Mesenchymal stem cell (in vitro differentiated cells and primary cell): ENCODE data around the gene RASSF5.

Experiments
- DNase-seq: peaks from one replicate; pipeline ENCODE4 v3.0.0-alpha.2; 2013
- H2AFZ ChIP-seq: one replicate; pipeline ENCODE4 v1.6.1; 2013; ENCODE audit warnings: low read depth, mild to moderate bottlenecking, control low read depth, inconsistent platforms, low read length, moderate library complexity
- H2AK5ac ChIP-seq: 2 replicates; pipeline ENCODE4 v1.6.1; 2013; ENCODE audit warnings: low read length, moderate library complexity, mild to moderate bottlenecking, inconsistent platforms; ENCODE audit not compliant: severe bottlenecking
- H2BK120ac ChIP-seq: one replicate; pipeline ENCODE4 v1.6.1; 2013; ENCODE audit warnings: low read depth, mild to moderate bottlenecking, inconsistent platforms, low read length, moderate library complexity
- H2BK12ac ChIP-seq, 2 experiments: one replicate each; pipeline ENCODE4 v1.6.1; 2013; ENCODE audit warnings: inconsistent platforms in 2 of 2, low read length in 2 of 2, mild to moderate bottlenecking in 2 of 2, moderate library complexity in 2 of 2, control low read depth in 1 of 2
- H2BK15ac ChIP-seq: one replicate; pipeline ENCODE4 v1.6.1; 2013; ENCODE audit warnings: mild to moderate bottlenecking, low read depth, inconsistent platforms; ENCODE audit not compliant: poor library complexity, severe bottlenecking
- H2BK5ac ChIP-seq: 2 replicates; pipeline ENCODE4 v1.6.1; 2013; ENCODE audit warnings: low read depth, mild to moderate bottlenecking, low read length, control low read depth, inconsistent platforms; ENCODE audit not compliant: poor library complexity, severe bottlenecking
- H3K14ac ChIP-seq, 2 experiments: one replicate each; pipeline ENCODE4 v1.6.1; 2013; ENCODE audit warnings: inconsistent platforms in 2 of 2, low read length in 2 of 2, control low read depth in 1 of 2, mild to moderate bottlenecking in 1 of 2, moderate library complexity in 1 of 2
- H3K18ac ChIP-seq, 2 experiments: one replicate each; pipeline ENCODE4 v1.6.1; 2013; ENCODE audit warnings: inconsistent platforms in 2 of 2, low read length in 2 of 2, control low read depth in 1 of 2, low read depth in 1 of 2, mild to moderate bottlenecking in 1 of 2
- H3K23ac ChIP-seq, 2 experiments: one replicate each; pipeline ENCODE4 v1.6.1; 2013; ENCODE audit warnings: inconsistent platforms in 2 of 2, low read length in 2 of 2, mild to moderate bottlenecking in 2 of 2, moderate library complexity in 2 of 2, control low read depth in 1 of 2
- H3K27ac ChIP-seq: 2 replicates; pipeline ENCODE4 v1.5.1; 2013; ENCODE audit warnings: mild to moderate bottlenecking, moderate library complexity, low read length, control low read depth, inconsistent platforms; ENCODE audit not compliant: poor library complexity, severe bottlenecking
- H3K27me3 ChIP-seq, 2 experiments: 2 replicates each; pipeline versions ENCODE4 v1.6.1 to v1.7.0; 2013; ENCODE audit warnings: low read length in 2 of 2, mild to moderate bottlenecking in 2 of 2, moderate library complexity in 2 of 2, control low read depth in 1 of 2, inconsistent platforms in 1 of 2; ENCODE audit not compliant: control insufficient read depth in 1 of 2, insufficient read depth in 1 of 2
- H3K36me3 ChIP-seq, 2 experiments: 2 replicates each; pipeline versions ENCODE4 v1.6.1 to v1.7.0; 2013; ENCODE audit warnings: low read length in 2 of 2, control low read depth in 1 of 2, inconsistent platforms in 1 of 2, low read depth in 1 of 2, mild to moderate bottlenecking in 1 of 2; ENCODE audit not compliant: insufficient read depth in 2 of 2, control insufficient read depth in 1 of 2
- H3K4ac ChIP-seq, 2 experiments: one replicate each; pipeline ENCODE4 v1.6.1; 2013; ENCODE audit warnings: inconsistent platforms in 2 of 2, low read length in 2 of 2, mild to moderate bottlenecking in 2 of 2, moderate library complexity in 2 of 2, control low read depth in 1 of 2, low read depth in 1 of 2
- H3K4me1 ChIP-seq: 2 replicates; pipeline ENCODE4 v1.6.1; 2013; ENCODE audit warnings: low read depth, low read length, control low read depth; ENCODE audit not compliant: control insufficient read depth, insufficient read depth
- H3K4me2 ChIP-seq: 2 replicates; pipeline ENCODE4 v1.6.1; 2013; ENCODE audit warnings: low read length, mild to moderate bottlenecking, inconsistent platforms; ENCODE audit not compliant: poor library complexity, severe bottlenecking
- H3K4me3 ChIP-seq, 2 experiments: 2 replicates each; pipeline versions ENCODE4 v1.5.1 to v1.7.0; 2013; ENCODE audit warnings: low read length in 2 of 2, mild to moderate bottlenecking in 2 of 2, control low read depth in 1 of 2, low read depth in 1 of 2; ENCODE audit not compliant: insufficient read depth in 1 of 2
- H3K79me1 ChIP-seq: replicated peaks from 2 replicates; pipeline ENCODE4 v1.6.1; 2013; ENCODE audit warnings: mild to moderate bottlenecking, control low read depth, low read length, inconsistent platforms; ENCODE audit not compliant: poor library complexity, severe bottlenecking
- H3K9ac ChIP-seq: 2 replicates; pipeline ENCODE4 v1.7.0; 2013; ENCODE audit warnings: mild to moderate bottlenecking, low read length, moderate library complexity
- H3K9me3 ChIP-seq: 2 replicates; pipeline ENCODE4 v1.7.0; 2013; ENCODE audit warnings: mild to moderate bottlenecking, low read length; ENCODE audit not compliant: control insufficient read depth
- H4K8ac ChIP-seq: one replicate; pipeline ENCODE4 v1.6.1; 2013; ENCODE audit warnings: inconsistent platforms, mild to moderate bottlenecking, low read length, moderate library complexity
- H4K91ac ChIP-seq: one replicate; pipeline ENCODE4 v1.6.1; 2013; ENCODE audit warnings: mild to moderate bottlenecking, low read length, inconsistent platforms
- WGBS: methylation state at CpG from one replicate; pipeline ENCODE4 v1.1.7; 2013; ENCODE audit warnings: mixed read lengths; 5-methylcytosine and 5-hydroxymethylcytosine counted together

Gene RASSF5

GRCh38 chr1:206600527-206600926 is 93.2 kb downstream of the RASSF5 start:
- Histone ChIP-seq H3K4me3 (no peak overlapping the region), H3K9ac (no peak overlapping the region)

GRCh38 chr1:206604861-206605260 is 97.5 kb downstream of the RASSF5 start:
- no peak for DNase-seq
- Histone ChIP-seq H3K9ac (no peak overlapping the region), H3K18ac (no peak overlapping the region), H2AK5ac (no peak overlapping the region), H3K79me1 (peaks cover 8% of the 10 kb centered on the region), H3K4me3 (no peak overlapping the region), H4K8ac (no peak overlapping the region), H2BK120ac (no peak overlapping the region), H2BK15ac (no peak overlapping the region), H3K23ac (no peak overlapping the region), H2BK12ac (no peak overlapping the region), H4K91ac (no peak overlapping the region), H3K27me3 (no peaks in the 10 kb centered on the region), H3K9me3 (no peaks in the 10 kb centered on the region), H2BK5ac (no peak overlapping the region), H3K27ac (no peak overlapping the region), H3K14ac (no peak overlapping the region), H3K4me2 (no peak overlapping the region), H3K4ac (no peak overlapping the region), H3K4me1 (no peaks in the 10 kb centered on the region), H3K36me3 (peaks cover 29 to 92% of the 10 kb centered on the region in 2 experiments), H2AFZ (no peak overlapping the region)
- 98% methylated on average over 4 of the region's 5 CpGs for WGBS

More at GRCh38 chr1:206600527-206600926, 93.2 kb downstream of the RASSF5 start:
- Histone ChIP-seq H3K4ac (no peak overlapping the region), H4K91ac (no peak overlapping the region), H3K4me1 (no peaks in the 10 kb centered on the region), H2AK5ac (no peak overlapping the region), H2AFZ (no peak overlapping the region), H4K8ac (no peak overlapping the region), H3K14ac (no peak overlapping the region), H3K79me1 (no peaks in the 10 kb centered on the region), H3K9me3 (no peaks in the 10 kb centered on the region), H2BK120ac (no peak overlapping the region), H3K18ac (no peak overlapping the region), H3K36me3 (peaks cover 47 to 93% of the 10 kb centered on the region in 2 experiments), H3K4me2 (no peak overlapping the region), H2BK12ac (no peak overlapping the region), H3K27me3 (no peaks in the 10 kb centered on the region), H3K27ac (no peak overlapping the region), H2BK15ac (no peak overlapping the region), H3K23ac (no peak overlapping the region), H2BK5ac (no peak overlapping the region)
- DNase-seq, result no peak
- 97% methylated on average over 3 of the region's 3 CpGs for WGBS

GRCh38 chr1:206606867-206607266 is 99.5 kb downstream of the RASSF5 start:
- Histone ChIP-seq H3K23ac (no peak overlapping the region), H3K36me3 (peaks cover 21 to 77% of the 10 kb centered on the region in 2 experiments), H2AK5ac (no peak overlapping the region), H2BK15ac (no peak overlapping the region), H3K4me1 (peaks cover 4% of the 10 kb centered on the region), H3K18ac (no peak overlapping the region), H3K14ac (no peak overlapping the region), H3K27ac (no peak overlapping the region), H4K8ac (no peak overlapping the region), H3K27me3 (no peaks in the 10 kb centered on the region), H3K4ac (no peak overlapping the region), H3K9ac (no peak overlapping the region), H4K91ac (no peak overlapping the region), H3K4me2 (no peak overlapping the region), H2BK5ac (no peak overlapping the region), H3K4me3 (no peak overlapping the region), H2AFZ (no peak overlapping the region), H3K9me3 (no peaks in the 10 kb centered on the region), H3K79me1 (peaks cover 17% of the 10 kb centered on the region), H2BK12ac (no peak overlapping the region), H2BK120ac (no peak overlapping the region)
- 29% methylated on average over 1 of the region's 3 CpGs for WGBS
- DNase-seq, result peak; percentile 56

DNA sequence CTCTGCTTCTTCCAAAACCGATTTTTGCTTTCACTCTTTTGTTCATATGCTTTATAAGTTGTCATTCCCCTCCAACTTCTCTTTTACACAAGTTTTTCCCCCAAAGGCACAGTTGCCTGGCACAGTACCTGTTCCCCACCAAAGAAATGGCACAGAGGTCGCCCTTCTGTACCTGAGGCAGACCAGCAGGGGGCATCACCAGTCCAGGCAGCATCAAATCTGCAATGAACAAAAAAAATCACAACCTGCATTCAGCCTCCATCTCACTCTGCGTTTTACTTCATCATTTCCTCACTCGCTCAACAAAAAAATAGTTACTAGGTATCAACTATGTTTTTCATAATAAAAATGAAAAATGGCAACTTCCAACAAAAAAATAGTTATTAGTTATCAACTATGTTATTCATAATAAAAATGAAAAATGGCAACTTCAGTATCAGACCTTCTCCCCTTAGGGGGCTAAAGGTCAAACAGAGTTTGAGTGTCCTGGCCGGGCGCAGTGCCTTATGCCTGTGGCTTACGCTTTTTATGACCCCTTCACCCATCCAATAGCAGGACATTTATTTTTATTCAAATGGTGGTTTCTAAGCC is 100.9 kb downstream of the RASSF5 start:
- no peak overlapping the region for H2BK120ac ChIP-seq
- H2BK5ac ChIP-seq, result no peak overlapping the region
- H4K91ac ChIP-seq, result no peak overlapping the region
- no peak overlapping the region for H2BK15ac ChIP-seq
- no peak overlapping the region for H3K27ac ChIP-seq
- H4K8ac ChIP-seq, result no peak overlapping the region
- no peak overlapping the region for H3K23ac ChIP-seq
- no peak overlapping the region for H2AK5ac ChIP-seq
- H3K4ac ChIP-seq, result no peak overlapping the region
- H3K4me2 ChIP-seq, result no peak overlapping the region
- no peaks in the 10 kb centered on the region for H3K27me3 ChIP-seq
- no peak overlapping the region for H3K9ac ChIP-seq
- H3K14ac ChIP-seq, result no peak overlapping the region
- H3K9me3 ChIP-seq, result no peaks in the 10 kb centered on the region
- H3K18ac ChIP-seq, result no peak overlapping the region
- peaks cover 6% of the 10 kb centered on the region for H3K4me1 ChIP-seq
- WGBS, result 73% methylated on average over 4 of the region's 7 CpGs
- no peak overlapping the region for H2BK12ac ChIP-seq
- H2AFZ ChIP-seq, result no peak overlapping the region
- peaks cover 17% of the 10 kb centered on the region for H3K79me1 ChIP-seq
- peaks cover 11 to 63% of the 10 kb centered on the region in 2 experiments for H3K36me3 ChIP-seq
- peak; percentile 44 for DNase-seq
- H3K4me3 ChIP-seq, result no peak overlapping the region
